GM18868 (cell line): ENCODE data around the gene ZC3H18.

Experiments used
- ATAC-seq: cut with Tn5 transposase; IDR thresholded peaks from one replicate; pipeline ENCODE4 v1.9.1; 2021; ENCODE audit warnings: mild to moderate bottlenecking, moderate library complexity; ENCODE audit not compliant: unreplicated experiment

Gene ZC3H18

DNA sequence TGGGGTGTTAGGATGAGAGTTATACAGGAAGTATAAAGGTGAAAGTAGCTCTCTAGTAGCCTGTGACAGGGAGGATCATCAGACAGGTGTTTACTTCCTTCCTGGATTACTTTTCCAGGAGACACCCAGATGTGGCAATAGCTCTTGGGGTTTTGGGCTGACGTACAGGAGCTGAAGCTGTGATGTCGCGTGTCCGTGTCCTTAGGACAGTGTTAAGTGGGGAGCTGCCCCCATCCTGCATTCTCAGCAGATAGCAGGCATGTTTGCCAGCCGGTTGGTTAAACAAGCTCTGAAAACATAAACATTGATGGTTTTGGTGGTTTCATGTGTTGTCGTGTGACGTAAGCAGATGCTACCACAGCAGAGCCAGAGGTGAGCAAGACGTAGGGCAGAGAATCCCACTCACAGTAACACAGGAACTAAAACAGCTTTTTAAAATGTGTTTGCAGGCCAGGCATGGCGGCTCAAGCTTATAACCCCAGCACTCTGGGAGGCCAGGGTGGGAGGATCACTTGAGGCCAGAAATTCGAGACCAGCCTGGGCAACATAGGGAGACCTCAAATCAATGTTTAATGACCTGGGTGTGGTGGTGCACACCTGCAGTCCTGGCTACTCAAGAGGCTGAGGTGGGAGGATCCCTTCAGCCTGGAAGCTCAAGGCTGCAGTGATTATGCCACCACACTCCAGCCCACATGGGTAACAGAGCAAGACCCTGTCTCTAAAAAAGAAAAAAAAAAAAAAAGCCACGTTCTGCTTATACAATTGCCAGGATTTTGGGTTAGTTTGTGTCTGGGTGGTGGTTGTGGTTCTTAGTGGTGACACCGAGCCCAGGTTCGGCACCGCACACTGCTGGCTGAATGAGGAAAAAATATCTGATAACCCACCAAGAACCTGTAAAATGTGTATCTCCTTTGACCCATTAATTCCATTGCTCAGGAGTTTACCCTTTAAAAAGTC lies 49.9 kb downstream of the ZC3H18 start:
- no peak for ATAC-seq

GRCh38 chr16:88622125-88622524 lies 51.9 kb downstream of the ZC3H18 start:
- ATAC-seq, result no peak

- no peak for ATAC-seq
Observed at GRCh38 chr16:88622866-88623265, 52.7 kb downstream of the ZC3H18 start.

DNA sequence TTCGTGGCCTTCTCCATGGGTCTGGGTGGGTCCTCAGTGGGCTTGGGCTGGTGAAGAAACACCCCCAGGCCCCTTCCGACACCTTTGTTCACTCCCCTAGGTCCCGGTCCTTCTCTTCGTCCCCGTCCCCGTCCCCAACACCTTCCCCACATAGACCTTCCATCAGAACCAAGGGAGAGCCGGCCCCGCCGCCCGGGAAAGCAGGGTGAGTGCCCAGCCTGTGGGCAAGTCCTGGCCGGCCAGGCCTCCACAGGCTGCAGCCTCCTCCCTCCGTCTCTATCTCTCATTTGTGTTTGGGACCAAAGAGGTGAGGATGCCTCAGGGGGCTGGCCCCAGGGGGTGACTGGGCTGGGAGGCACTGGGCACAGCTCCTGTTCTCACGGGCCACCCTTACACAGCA lies 53.7 kb downstream of the ZC3H18 start:
- ATAC-seq, result no peak

DNA sequence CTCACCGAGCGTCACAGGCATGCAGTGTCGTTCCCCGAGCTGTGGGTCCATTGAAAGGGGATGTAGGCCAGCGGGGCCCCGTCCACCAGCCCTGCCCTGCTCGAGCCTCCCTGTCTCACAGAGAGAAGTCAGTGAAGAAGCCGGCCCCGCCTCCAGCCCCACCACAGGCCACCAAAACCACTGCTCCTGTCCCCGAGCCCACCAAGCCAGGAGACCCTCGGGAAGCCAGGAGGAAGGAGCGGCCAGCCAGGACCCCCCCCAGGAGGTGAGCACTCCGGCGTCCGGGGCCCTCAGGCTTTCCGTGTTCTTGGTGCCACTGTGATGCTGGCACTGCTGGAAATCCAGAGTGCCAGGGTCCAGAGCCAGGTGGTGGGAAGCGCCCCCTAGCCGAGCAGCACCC lies 54.3 kb downstream of the ZC3H18 start:
- no peak for ATAC-seq

- ATAC-seq, result no peak
Observed at GRCh38 chr16:88624977-88625576, 54.9 kb downstream of the ZC3H18 start.

- ATAC-seq, result no peak
Observed at GRCh38 chr16:88626646-88627045, 56.4 kb downstream of the ZC3H18 start.

- no peak for ATAC-seq
Observed at GRCh38 chr16:88627531-88628411, 57.6 kb downstream of the ZC3H18 start.

DNA sequence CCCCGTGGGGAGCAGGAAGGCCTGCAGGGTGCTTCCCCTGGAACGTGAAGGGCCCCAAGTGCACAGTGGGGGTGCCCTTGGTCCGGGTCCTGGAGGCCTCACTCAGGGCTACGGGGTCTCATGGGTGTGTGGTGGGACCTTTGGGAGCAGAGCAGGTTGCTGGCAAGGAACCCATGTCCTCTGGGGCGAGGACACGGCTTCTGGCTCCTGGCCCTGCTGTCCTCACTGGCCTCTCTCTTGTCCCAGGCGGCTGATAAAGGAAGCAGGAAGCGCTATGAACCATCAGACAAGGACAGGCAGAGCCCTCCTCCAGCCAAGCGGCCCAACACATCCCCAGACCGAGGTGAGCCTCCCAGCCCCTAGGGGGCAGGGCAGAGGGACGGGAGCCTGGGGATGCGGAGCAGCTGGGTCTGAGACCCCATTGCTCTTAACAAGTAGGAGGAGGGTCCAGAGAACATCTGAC lies 58.3 kb downstream of the ZC3H18 start:
- no peak for ATAC-seq

DNA sequence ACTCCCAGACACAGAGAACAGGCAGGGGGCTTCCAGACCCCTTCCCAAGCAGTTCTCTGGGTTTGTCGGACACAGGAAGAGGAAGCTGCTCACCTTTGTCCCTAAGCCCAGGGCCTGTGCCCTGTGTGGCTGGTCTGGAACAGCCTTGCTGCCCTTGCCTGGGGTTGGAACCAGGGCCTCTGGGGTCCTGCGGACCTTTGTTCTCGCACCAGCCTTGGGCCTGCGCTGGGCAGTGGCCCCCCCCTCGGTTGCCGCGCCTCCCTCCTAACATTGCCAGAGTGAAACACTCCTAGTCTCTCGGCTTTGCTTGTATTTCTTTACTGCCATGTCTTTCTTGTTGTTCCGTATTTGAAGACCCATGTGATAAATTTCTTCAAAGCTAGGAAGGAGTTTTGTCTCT lies 59.6 kb downstream of the ZC3H18 start:
- ATAC-seq, result no peak

GRCh38 chr16:88630433-88630832 lies 60.2 kb downstream of the ZC3H18 start:
- no peak for ATAC-seq

- no peak for ATAC-seq
Observed at GRCh38 chr16:88630941-88631340, 60.7 kb downstream of the ZC3H18 start.

DNA sequence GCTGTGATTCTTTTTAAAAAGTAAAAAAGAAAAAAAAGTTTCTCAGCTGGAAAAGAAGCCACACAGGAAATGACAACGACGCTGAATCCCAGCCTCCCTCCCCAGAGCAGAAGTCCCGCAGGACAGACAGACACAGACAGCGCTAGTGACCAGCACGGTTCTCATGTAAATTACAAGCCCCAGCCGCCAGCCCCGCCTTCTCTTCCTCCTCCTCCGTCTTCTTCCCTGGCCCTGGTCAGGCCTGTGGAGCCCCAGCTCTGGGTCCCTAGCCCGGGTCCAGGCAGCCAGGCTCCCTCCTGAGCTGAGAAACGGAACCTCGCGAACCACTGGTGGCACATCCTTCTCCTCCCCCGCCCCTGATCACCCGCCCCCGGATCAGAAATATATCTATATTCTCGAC lies 61.2 kb downstream of the ZC3H18 start:
- no peak for ATAC-seq

DNA sequence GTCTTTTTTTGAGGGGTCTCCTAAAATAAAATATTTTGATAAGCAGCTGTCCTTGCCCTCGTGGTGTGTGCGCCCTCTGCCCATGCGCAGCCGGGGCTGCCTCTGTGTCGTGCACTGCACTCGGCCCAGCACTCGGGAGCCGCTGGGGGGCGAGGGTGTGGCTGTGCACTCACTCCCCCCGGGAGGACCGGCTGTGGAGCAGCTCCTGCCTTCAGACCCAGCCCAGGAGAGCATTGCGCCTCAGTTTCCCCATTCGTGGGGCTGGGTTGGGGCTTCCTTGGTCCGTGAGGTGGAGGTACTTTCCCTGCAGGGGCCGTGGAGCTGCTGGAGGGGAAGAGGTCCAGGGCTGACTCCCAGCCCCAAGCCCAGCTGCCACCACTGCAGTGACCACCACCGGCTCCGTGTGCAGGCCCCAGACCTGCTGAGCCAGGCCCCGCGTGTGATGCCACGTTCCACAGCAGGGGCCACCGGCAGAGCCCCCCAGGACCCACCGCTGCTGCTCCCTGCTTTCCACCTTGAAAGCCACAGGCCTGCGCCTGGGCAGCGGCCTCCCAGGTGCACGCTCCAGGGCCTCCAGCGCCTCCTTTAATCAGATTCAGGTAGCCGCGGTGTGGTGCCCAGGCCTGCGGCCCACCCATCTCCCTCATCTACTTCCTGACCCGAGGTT lies 61.9 kb downstream of the ZC3H18 start:
- ATAC-seq, result no peak

DNA sequence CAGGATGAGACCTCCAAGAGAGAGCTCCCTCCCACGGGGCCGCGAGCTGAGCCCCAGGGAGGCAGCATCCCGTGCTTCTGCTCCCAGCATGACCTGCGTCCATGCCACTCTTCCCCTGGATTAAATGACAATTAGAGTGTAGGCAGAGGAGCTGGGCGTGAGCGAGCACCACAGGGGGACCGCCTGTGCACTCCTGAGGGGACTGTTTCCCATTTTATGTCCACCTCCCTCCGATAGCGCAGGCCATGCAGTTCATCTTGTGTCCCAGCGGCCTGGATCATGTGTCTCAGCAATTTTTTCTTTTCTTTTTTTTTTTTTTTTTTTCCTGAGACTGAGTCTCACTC lies 62.4 kb downstream of the ZC3H18 start:
- ATAC-seq, result no peak

DNA sequence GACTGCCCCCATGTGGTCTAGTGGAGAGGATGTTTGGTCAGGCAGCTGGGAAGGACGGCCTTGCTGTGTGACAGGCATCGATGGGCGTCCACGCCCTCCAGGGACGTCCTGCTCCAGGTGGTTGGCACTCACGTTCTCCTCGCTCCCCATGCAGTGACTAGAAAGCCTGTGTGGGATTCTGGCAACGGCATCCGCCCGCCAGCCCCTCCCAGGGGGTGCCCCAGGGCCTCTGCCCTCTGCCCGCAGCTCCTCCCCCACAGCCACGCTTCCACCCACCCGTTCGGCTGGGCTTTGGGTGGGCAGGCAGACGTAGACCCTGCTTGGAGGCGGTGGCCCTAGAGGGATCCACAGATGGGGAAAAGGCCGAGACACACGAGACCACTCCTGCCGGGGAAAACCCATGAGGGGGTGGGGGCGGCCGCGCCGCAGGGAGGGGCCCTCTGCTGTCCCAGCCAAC lies 63.5 kb downstream of the ZC3H18 start:
- peak; percentile 26 for ATAC-seq

GRCh38 chr16:88634141-88634993 lies 64.2 kb downstream of the ZC3H18 start:
- ATAC-seq, result peak; percentile 32

- no peak for ATAC-seq
Observed at GRCh38 chr16:88634994-88635670, 64.9 kb downstream of the ZC3H18 start.

- ATAC-seq, result no peak
Observed at GRCh38 chr16:88635671-88636319, 65.6 kb downstream of the ZC3H18 start.
